ENCODE results near the gene MGAT5B.
"Not testable (repeated sequence)": the region's sequence is repeated elsewhere in the genome, so short reads cannot be mapped to it uniquely, and the experiment has no call there.

MGAT5B gene

GRCh38 chr17:76949913-76950695, 81.9 kb downstream of the MGAT5B start:
- no peak for DNase-seq (ENCODE audit: low read depth)

GRCh38 chr17:76951375-76951905, 83.2 kb downstream of the MGAT5B start:
- DNase-seq (ENCODE audit: low read depth): no peak

- no peak for DNase-seq (ENCODE audit: low read depth)
These were observed 84.2 kb downstream of the MGAT5B start for GRCh38 chr17:76952402-76952801.

- no peak for DNase-seq (ENCODE audit: low read depth)
These were observed 84.9 kb downstream of the MGAT5B start for GRCh38 chr17:76953066-76953465.

GRCh38 chr17:76953946-76954345, 85.7 kb downstream of the MGAT5B start:
- no peak for DNase-seq (ENCODE audit: low read depth)

- DNase-seq (ENCODE audit: low read depth): no peak
These were observed 87.0 kb downstream of the MGAT5B start for GRCh38 chr17:76955191-76955590.

GRCh38 chr17:76956846-76957540, 88.8 kb downstream of the MGAT5B start:
- DNase-seq (ENCODE audit: low read depth): no peak

- DNase-seq (ENCODE audit: low read depth): no peak
These were observed 89.7 kb downstream of the MGAT5B start for GRCh38 chr17:76957678-76958464.

GRCh38 chr17:76958974-76959373, 90.8 kb downstream of the MGAT5B start:
- DNase-seq (ENCODE audit: low read depth): no peak

GRCh38 chr17:76961869-76962268, 93.7 kb downstream of the MGAT5B start:
- DNase-seq (ENCODE audit: low read depth): no peak

GRCh38 chr17:76962858-76963257, 94.7 kb downstream of the MGAT5B start:
- no peak for DNase-seq (ENCODE audit: low read depth)

GRCh38 chr17:76966016-76966415, 97.8 kb downstream of the MGAT5B start:
- no peak for DNase-seq (ENCODE audit: low read depth)

- no peak for DNase-seq (ENCODE audit: low read depth)
These were observed 98.4 kb downstream of the MGAT5B start for GRCh38 chr17:76966486-76967181.

GRCh38 chr17:76967762-76968161, 99.6 kb downstream of the MGAT5B start:
- DNase-seq (ENCODE audit: low read depth): no peak

- peak; percentile 22 for DNase-seq (ENCODE audit: low read depth)
These were observed 100.7 kb downstream of the MGAT5B start for GRCh38 chr17:76968707-76969597.

- DNase-seq (ENCODE audit: low read depth): no peak
These were observed 101.5 kb downstream of the MGAT5B start for GRCh38 chr17:76969598-76970172.

- not testable (repeated sequence) for DNase-seq (ENCODE audit: low read depth)
These were observed 102.0 kb downstream of the MGAT5B start for GRCh38 chr17:76970228-76970627.

GRCh38 chr17:76972046-76972641, 103.9 kb downstream of the MGAT5B start:
- DNase-seq (ENCODE audit: low read depth): no peak

- no peak for DNase-seq (ENCODE audit: low read depth)
These were observed 104.8 kb downstream of the MGAT5B start for GRCh38 chr17:76973040-76973439.

GRCh38 chr17:76974721-76975120, 106.5 kb downstream of the MGAT5B start:
- no peak for DNase-seq (ENCODE audit: low read depth)
